K562 (cell line): ENCODE data around the gene BBS5.

Experiments used
- AFF4 ChIP-seq: sonication (generic); formaldehyde crosslinking; IDR thresholded peaks from 2 replicates; pipeline ENCODE4 v1.8.0; 2023; ENCODE audit warnings: mild to moderate bottlenecking, missing genetic modification reagents
- CBX3 ChIP-seq, 2 experiments: IDR thresholded peaks; 1 replicate in 1 of 2; 2 replicates in 1 of 2; pipeline ENCODE4 v1.6.1; 2012; ENCODE audit warnings: inconsistent platforms in 2 of 2, low read length in 2 of 2, borderline replicate concordance in 1 of 2, control low read depth in 1 of 2
- CTCF ChIP-seq, 3 experiments: IDR thresholded peaks in 2 of 3; conservative IDR thresholded peaks in 1 of 3; 2 replicates each; pipeline ENCODE4 v1.5.1; 2011 to 2012; ENCODE audit warnings: low read length in 3 of 3, mild to moderate bottlenecking in 3 of 3, control low read depth in 2 of 3, improper control_type of control experiment in 1 of 3, inconsistent platforms in 1 of 3, low read depth in 1 of 3, mixed read lengths in 1 of 3, moderate library complexity in 1 of 3; ENCODE audit not compliant: insufficient read depth in 2 of 3
- EP300 ChIP-seq: IDR thresholded peaks from 2 replicates; pipeline ENCODE4 v1.6.1; 2012; ENCODE audit warnings: low read length, improper control_type of control experiment
- FIP1L1 ChIP-seq: fragments of 200-400 bp; formaldehyde crosslinking; IDR thresholded peaks from 2 replicates; pipeline ENCODE4 v1.6.1; 2018; ENCODE audit warnings: mild to moderate bottlenecking, low read depth, low read length; ENCODE audit not compliant: poor library complexity, severe bottlenecking
- FOXJ3 ChIP-seq: sonication (generic); formaldehyde crosslinking; IDR thresholded peaks from 2 replicates; pipeline ENCODE4 v1.4.0; 2020; ENCODE audit warnings: mild to moderate bottlenecking, missing genetic modification reagents
- HNRNPL ChIP-seq: fragments of 200-400 bp; formaldehyde crosslinking; IDR thresholded peaks from 2 replicates; pipeline ENCODE4 v1.6.1; 2017; ENCODE audit warnings: low read depth, mild to moderate bottlenecking, low read length
- MAZ ChIP-seq, 2 experiments: fragments of 450-650 bp in 1 of 2; sonication (generic) in 1 of 2; formaldehyde crosslinking; IDR thresholded peaks in 1 of 2; conservative IDR thresholded peaks in 1 of 2; 2 replicates each; pipeline versions ENCODE4 v1.4.0 to v1.5.0; 2020; ENCODE audit warnings: mild to moderate bottlenecking in 1 of 2, missing genetic modification reagents in 1 of 2
- NONO ChIP-seq, 2 experiments: fragments of 200-400 bp in 1 of 2; fragments of 450-650 bp in 1 of 2; formaldehyde crosslinking in 1 of 2; IDR thresholded peaks; 2 replicates each; pipeline ENCODE4 v1.6.1; 2017; ENCODE audit warnings: low read depth in 2 of 2, mild to moderate bottlenecking in 2 of 2, moderate library complexity in 2 of 2, low read length in 1 of 2
- POLR2A ChIP-seq: fragments of 450-650 bp; conservative IDR thresholded peaks from 2 replicates; pipeline ENCODE4 v1.6.1; 2016
- ZNF589 ChIP-seq: fragments of 200-800 bp; sonication (Bioruptor generic); IDR thresholded peaks from 2 replicates; pipeline ENCODE4 v1.6.1; 2016; ENCODE audit warnings: low read depth, missing genetic modification characterization, missing compliant biosample characterization
- TF ChIP-seq, protein P1 (sequence below), 2 experiments: fragments of 450-650 bp in 1 of 2; sonication (generic) in 1 of 2; formaldehyde crosslinking in 1 of 2; IDR thresholded peaks; 2 replicates each; pipeline versions ENCODE4 v1.7.1 to v1.9.0; 2016 to 2022; ENCODE audit warnings: inconsistent platforms in 1 of 2, mild to moderate bottlenecking in 1 of 2, missing genetic modification reagents in 1 of 2

GRCh38 chr2:169490834-169491233 lies 11.5 kb downstream of the BBS5 start:
- TF ChIP-seq CTCF (IDR thresholded peaks at IDR 0.05 in 2 of 3, conservative IDR thresholded peaks at IDR 0.05 in 1 of 3; ENCODE audit: insufficient read depth in 2 of 3, low read depth in 1 of 3, low read length in 3 of 3), result no peak
- TF ChIP-seq EP300, result no peak
- no peak for TF ChIP-seq POLR2A
- no peak for TF ChIP-seq MAZ (CRISPR knock-in tag; conservative IDR thresholded peaks at IDR 0.05 in 1 of 2, IDR thresholded peaks at IDR 0.05 in 1 of 2)
- no peak for TF ChIP-seq CBX3 (IDR thresholded peaks at IDR 0.05; ENCODE audit: borderline replicate concordance in 1 of 2, low read length in 2 of 2)
- no peak for TF ChIP-seq ZNF589 (CRISPR knock-in tag)
- no peak for TF ChIP-seq HNRNPL
- no peak for TF ChIP-seq AFF4 (CRISPR knock-in tag)
- TF ChIP-seq, protein P1, sequence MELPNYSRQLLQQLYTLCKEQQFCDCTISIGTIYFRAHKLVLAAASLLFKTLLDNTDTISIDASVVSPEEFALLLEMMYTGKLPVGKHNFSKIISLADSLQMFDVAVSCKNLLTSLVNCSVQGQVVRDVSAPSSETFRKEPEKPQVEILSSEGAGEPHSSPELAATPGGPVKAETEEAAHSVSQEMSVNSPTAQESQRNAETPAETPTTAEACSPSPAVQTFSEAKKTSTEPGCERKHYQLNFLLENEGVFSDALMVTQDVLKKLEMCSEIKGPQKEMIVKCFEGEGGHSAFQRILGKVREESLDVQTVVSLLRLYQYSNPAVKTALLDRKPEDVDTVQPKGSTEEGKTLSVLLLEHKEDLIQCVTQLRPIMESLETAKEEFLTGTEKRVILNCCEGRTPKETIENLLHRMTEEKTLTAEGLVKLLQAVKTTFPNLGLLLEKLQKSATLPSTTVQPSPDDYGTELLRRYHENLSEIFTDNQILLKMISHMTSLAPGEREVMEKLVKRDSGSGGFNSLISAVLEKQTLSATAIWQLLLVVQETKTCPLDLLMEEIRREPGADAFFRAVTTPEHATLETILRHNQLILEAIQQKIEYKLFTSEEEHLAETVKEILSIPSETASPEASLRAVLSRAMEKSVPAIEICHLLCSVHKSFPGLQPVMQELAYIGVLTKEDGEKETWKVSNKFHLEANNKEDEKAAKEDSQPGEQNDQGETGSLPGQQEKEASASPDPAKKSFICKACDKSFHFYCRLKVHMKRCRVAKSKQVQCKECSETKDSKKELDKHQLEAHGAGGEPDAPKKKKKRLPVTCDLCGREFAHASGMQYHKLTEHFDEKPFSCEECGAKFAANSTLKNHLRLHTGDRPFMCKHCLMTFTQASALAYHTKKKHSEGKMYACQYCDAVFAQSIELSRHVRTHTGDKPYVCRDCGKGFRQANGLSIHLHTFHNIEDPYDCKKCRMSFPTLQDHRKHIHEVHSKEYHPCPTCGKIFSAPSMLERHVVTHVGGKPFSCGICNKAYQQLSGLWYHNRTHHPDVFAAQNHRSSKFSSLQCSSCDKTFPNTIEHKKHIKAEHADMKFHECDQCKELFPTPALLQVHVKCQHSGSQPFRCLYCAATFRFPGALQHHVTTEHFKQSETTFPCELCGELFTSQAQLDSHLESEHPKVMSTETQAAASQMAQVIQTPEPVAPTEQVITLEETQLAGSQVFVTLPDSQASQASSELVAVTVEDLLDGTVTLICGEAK (IDR thresholded peaks at IDR 0.05), result no peak
- TF ChIP-seq, protein P1 (CRISPR knock-in tag; IDR thresholded peaks at IDR 0.05), result no peak
- TF ChIP-seq FIP1L1, result no peak
- TF ChIP-seq NONO (IDR thresholded peaks at IDR 0.05; ENCODE audit: low read depth in 2 of 2, low read length in 1 of 2), result no peak
- no peak for TF ChIP-seq FOXJ3 (CRISPR knock-in tag)
